DND-41 (cell line): Measurements from ENCODE around the gene GIMAP8.

ENCODE experiments used
- ATAC-seq: fragments of 200-7000 bp; cut with Tn5 transposase; 3 replicates; pipeline ENCODE4 v1.9.1; 2021; ENCODE audit warnings: low read depth; ENCODE audit not compliant: insufficient read depth
- DNase-seq: peaks from one replicate; pipeline ENCODE4 v3.0.0-alpha.2; 2020
- H2AFZ ChIP-seq: 2 replicates; pipeline ENCODE4 v1.6.0; 2012; ENCODE audit warnings: low read depth, low read length
- H3K27ac ChIP-seq: 2 replicates; pipeline ENCODE4 v1.5.1; 2012; ENCODE audit warnings: low read length, inconsistent platforms
- H3K27me3 ChIP-seq: fragments of 200-600 bp; sonication (generic); 2 replicates; pipeline ENCODE4 v1.6.0; 2012; ENCODE audit warnings: low read length, mild to moderate bottlenecking, inconsistent platforms; ENCODE audit not compliant: insufficient read depth, poor library complexity
- H3K36me3 ChIP-seq: 2 replicates; pipeline ENCODE4 v1.5.1; 2012; ENCODE audit warnings: low read length, inconsistent platforms; ENCODE audit not compliant: insufficient read depth
- H3K4me1 ChIP-seq: 2 replicates; pipeline ENCODE4 v1.5.1; 2012; ENCODE audit warnings: mild to moderate bottlenecking, low read length; ENCODE audit not compliant: insufficient read depth
- H3K4me2 ChIP-seq: 2 replicates; pipeline ENCODE4 v1.6.0; 2012; ENCODE audit warnings: mild to moderate bottlenecking, moderate library complexity, low read length, inconsistent platforms; ENCODE audit not compliant: insufficient read depth
- H3K4me3 ChIP-seq, 2 experiments: fragments of 200-600 bp in 1 of 2; shearing (Covaris generic) in 1 of 2; 2 replicates each; pipeline ENCODE4 v1.5.1; 2012 to 2016; ENCODE audit warnings: inconsistent platforms in 2 of 2, low read length in 2 of 2, mild to moderate bottlenecking in 2 of 2, low read depth in 1 of 2, moderate library complexity in 1 of 2
- H3K79me2 ChIP-seq: 2 replicates; pipeline ENCODE4 v1.6.0; 2012; ENCODE audit warnings: low read length, inconsistent platforms; ENCODE audit not compliant: insufficient read depth
- H3K9ac ChIP-seq: 2 replicates; pipeline ENCODE4 v1.6.0; 2012; ENCODE audit warnings: low read depth, mild to moderate bottlenecking, inconsistent platforms, low read length, moderate library complexity
- H3K9me3 ChIP-seq: 2 replicates; pipeline ENCODE4 v1.5.1; 2012; ENCODE audit warnings: low read length, moderate library complexity, mild to moderate bottlenecking, inconsistent platforms; ENCODE audit not compliant: insufficient read depth, severe bottlenecking
- H4K20me1 ChIP-seq: 2 replicates; pipeline ENCODE4 v1.6.0; 2012; ENCODE audit warnings: low read length; ENCODE audit not compliant: insufficient read depth
- EZH2 ChIP-seq: IDR thresholded peaks from 3 replicates; pipeline ENCODE4 v1.6.1; 2012; ENCODE audit warnings: borderline replicate concordance, low read depth, mild to moderate bottlenecking, moderate library complexity, low read length, inconsistent platforms; ENCODE audit not compliant: severe bottlenecking
- TF ChIP-seq, protein P1 (sequence below): IDR thresholded peaks from 2 replicates; pipeline ENCODE4 v1.5.1; 2012; ENCODE audit warnings: borderline replicate concordance, low read length, moderate library complexity, mild to moderate bottlenecking; ENCODE audit not compliant: poor library complexity, severe bottlenecking; ENCODE audit errors: extremely low read depth

Gene GIMAP8

DNA sequence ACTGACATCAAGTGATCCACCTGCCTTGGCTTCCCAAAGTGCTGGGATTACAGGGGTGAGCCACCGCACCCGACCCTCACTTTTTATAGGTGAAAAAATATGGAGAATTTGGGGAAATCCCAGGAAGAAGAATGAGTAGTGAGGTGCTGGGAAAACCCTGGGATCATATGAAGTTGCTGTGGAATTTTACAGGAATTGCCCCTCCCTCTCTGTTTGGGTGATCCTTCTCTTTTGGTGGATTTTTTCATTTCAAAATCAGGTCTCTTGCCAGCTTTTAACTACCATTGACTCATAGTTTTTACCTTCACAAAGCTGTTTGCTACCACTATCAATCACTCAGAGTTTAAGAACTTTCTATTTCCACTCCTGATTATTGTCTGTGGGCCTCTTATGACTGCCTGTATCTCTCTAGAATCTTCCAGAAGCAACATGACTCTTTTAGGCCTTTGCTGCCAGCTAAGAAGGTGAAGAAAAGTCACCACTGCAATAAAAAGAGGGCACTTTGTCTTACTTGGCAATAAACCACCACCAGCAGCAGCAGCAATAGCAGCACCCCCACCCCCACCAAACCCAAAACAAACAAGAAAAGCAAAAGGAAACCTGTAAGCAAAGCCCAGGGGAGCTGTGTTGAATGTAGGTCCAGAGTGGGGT lies 4.0 kb upstream of the GIMAP8 start:
- H4K20me1 ChIP-seq = no peaks in the 10 kb centered on the region
- peak; percentile 71 for DNase-seq
- H3K9ac ChIP-seq = peak overlapping the region; percentile 38; the same call in 1 of the 2 replicates
- H3K79me2 ChIP-seq = no peaks in the 10 kb centered on the region
- no peak overlapping the region for H2AFZ ChIP-seq
- H3K4me1 ChIP-seq = peaks cover 67% of the 10 kb centered on the region
- H3K4me2 ChIP-seq = no peak overlapping the region
- peak; percentile 17; the same call in 1 of the 3 replicates for ATAC-seq
- H3K4me3 ChIP-seq = no peak overlapping the region
- H3K9me3 ChIP-seq = peaks cover 11% of the 10 kb centered on the region
- no peaks in the 10 kb centered on the region for H3K27me3 ChIP-seq
- H3K36me3 ChIP-seq = no peaks in the 10 kb centered on the region
- H3K27ac ChIP-seq = peak overlapping the region; percentile 32
- TF ChIP-seq, protein P1, sequence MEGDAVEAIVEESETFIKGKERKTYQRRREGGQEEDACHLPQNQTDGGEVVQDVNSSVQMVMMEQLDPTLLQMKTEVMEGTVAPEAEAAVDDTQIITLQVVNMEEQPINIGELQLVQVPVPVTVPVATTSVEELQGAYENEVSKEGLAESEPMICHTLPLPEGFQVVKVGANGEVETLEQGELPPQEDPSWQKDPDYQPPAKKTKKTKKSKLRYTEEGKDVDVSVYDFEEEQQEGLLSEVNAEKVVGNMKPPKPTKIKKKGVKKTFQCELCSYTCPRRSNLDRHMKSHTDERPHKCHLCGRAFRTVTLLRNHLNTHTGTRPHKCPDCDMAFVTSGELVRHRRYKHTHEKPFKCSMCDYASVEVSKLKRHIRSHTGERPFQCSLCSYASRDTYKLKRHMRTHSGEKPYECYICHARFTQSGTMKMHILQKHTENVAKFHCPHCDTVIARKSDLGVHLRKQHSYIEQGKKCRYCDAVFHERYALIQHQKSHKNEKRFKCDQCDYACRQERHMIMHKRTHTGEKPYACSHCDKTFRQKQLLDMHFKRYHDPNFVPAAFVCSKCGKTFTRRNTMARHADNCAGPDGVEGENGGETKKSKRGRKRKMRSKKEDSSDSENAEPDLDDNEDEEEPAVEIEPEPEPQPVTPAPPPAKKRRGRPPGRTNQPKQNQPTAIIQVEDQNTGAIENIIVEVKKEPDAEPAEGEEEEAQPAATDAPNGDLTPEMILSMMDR = no peak

DNA sequence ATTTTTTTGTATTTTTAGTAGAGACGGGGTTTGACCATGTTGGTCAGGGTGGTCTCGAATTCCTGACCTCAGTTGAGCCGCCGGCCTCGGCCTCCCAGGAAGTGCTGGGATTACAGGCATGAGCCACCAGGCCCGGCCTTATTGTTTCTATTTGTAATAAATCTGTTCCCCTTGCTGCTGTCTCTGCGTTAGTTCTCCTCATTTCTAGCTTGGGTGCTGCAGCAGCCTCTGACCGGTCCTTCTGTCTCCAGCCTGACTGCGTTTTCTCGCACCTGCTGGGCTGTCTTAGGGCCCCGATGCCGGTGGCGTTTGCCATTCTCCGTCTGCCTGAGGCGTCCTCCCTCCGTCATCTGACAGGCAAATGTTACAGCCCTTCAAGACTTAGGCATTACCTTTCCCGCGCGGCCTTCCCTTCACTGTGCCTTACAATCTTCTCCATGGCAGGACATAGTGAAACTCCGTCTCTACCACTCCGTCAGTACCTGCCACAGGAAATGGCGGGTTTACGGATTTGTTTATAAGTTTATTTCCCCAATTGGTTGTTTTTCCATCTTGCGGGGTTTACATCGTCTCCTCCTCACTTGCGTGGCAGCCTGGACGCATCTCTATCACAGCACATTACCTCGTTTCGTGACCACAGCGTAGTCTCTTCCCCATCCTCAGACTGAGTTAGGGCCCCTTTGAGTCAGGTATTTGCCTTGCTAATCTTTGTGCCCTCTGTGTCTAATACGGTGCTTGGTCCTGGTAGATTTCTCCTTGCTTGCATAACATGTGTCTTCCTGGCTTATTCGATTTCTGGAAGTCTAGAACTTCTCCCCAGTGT lies 2.3 kb upstream of the GIMAP8 start:
- Histone ChIP-seq H3K4me1 (peaks cover 76% of the 10 kb centered on the region), H3K9me3 (no peaks in the 10 kb centered on the region), H4K20me1 (no peaks in the 10 kb centered on the region), H3K79me2 (no peaks in the 10 kb centered on the region; the same call in 1 of the 2 replicates), H2AFZ (peak overlapping the region; percentile 42), H3K36me3 (no peaks in the 10 kb centered on the region; the same call in 1 of the 2 replicates), H3K4me3 (no peak overlapping the region), H3K4me2 (peak overlapping the region; percentile 46), H3K9ac (peak overlapping the region; percentile 15; the same call in 1 of the 2 replicates), H3K27ac (peak overlapping the region; percentile 67), H3K27me3 (no peaks in the 10 kb centered on the region)
- TF ChIP-seq, protein P1 = no peak
- TF ChIP-seq EZH2 = no peak
- ATAC-seq = peak; percentile 21
- DNase-seq = no peak

DNA sequence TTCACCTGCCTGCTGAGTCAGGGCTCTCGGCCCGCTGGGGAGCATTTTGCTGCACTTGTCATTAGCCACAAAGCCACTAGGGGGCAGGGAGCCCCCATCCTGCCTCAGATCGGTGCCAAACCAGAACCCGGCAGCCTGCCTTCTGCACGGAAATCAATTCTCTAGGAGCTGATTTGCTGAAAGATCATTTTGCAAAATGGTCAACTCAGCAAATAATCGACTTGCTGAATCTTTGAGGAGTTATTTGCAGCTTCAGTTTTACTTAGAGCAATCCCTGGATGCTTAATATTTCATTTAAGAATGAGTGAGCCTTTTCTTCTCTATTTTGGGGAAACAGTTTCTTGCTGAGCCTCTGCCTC lies 1.7 kb upstream of the GIMAP8 start:
- ATAC-seq = peak; percentile 68
- peak overlapping the region; percentile 46 for H3K4me2 ChIP-seq
- H3K9me3 ChIP-seq = no peaks in the 10 kb centered on the region
- peaks cover 76% of the 10 kb centered on the region for H3K4me1 ChIP-seq
- no peaks in the 10 kb centered on the region for H3K27me3 ChIP-seq
- no peaks in the 10 kb centered on the region for H4K20me1 ChIP-seq
- H3K79me2 ChIP-seq = no peaks in the 10 kb centered on the region; the same call in 1 of the 2 replicates
- peak overlapping the region; percentile 75 for H3K27ac ChIP-seq
- DNase-seq = peak; percentile 89
- no peak for TF ChIP-seq EZH2
- TF ChIP-seq, protein P1 = peak; percentile 98
- H3K36me3 ChIP-seq = no peaks in the 10 kb centered on the region; the same call in 1 of the 2 replicates
- no peak overlapping the region for H3K4me3 ChIP-seq
- H3K9ac ChIP-seq = peak overlapping the region; percentile 35
- H2AFZ ChIP-seq = peak overlapping the region; percentile 42
